ENCODE results near the gene HK1. TPM values are rescaled to one million over a fixed set of nuclear protein-coding genes. Genes with fewer than 3 reads are reported as not detected.

Gene HK1
- total and polyA plus RNA-seq, 12 donors: 18.4 to 79.3 (median 45.1) TPM

- Histone ChIP-seq H3K9me3 (replicated peaks in 1 of 3) (no peaks in the 10 kb centered on the region), H3K27me3 (no peaks in the 10 kb centered on the region), H3K4me1 (replicated peaks in 1 of 2) (peaks cover 3 to 13% of the 10 kb centered on the region in 2 donors), H3K27ac (no peak overlapping the region), H3K36me3 (replicated peaks in 1 of 2) (peaks cover 0 to 46% of the 10 kb centered on the region in 2 donors), H3K4me3 (no peak overlapping the region)
- intact Hi-C loops (cut with DNase I): no loop called here
- TF ChIP-seq POLR2A (IDR thresholded peaks at IDR 0.05): no peak
- no peak for TF ChIP-seq CTCF (IDR thresholded peaks at IDR 0.05)
- no peak for DNase-seq
- 79 to 95% (median 90%) methylated on average over 9 of the region's 9 CpGs for WGBS, 4 donors
These were observed 86.1 kb downstream of the HK1 start for GRCh38 chr10:69364232-69364940.

- TF ChIP-seq CTCF (IDR thresholded peaks at IDR 0.05) (no peak), POLR2A (IDR thresholded peaks at IDR 0.05) (no peak)
- Histone ChIP-seq H3K36me3 (replicated peaks in 1 of 2) (peaks cover 0 to 54% of the 10 kb centered on the region in 2 donors), H3K27ac (no peak overlapping the region), H3K9me3 (replicated peaks in 1 of 3) (no peaks in the 10 kb centered on the region), H3K27me3 (no peaks in the 10 kb centered on the region), H3K4me1 (replicated peaks in 1 of 2) (peaks cover 0 to 13% of the 10 kb centered on the region in 2 donors), H3K4me3 (no peak overlapping the region)
- no peak for DNase-seq
- 95 to 98% (median 97%) methylated on average over 5 of the region's 5 CpGs for WGBS, 4 donors
- intact Hi-C loops (cut with DNase I): no loop called here
These were observed 88.4 kb downstream of the HK1 start for GRCh38 chr10:69366738-69367137.

GRCh38 chr10:69367469-69367868, 89.2 kb downstream of the HK1 start:
- DNase-seq: no peak
- no peak overlapping the region for H3K27ac ChIP-seq
- no peaks in the 10 kb centered on the region for H3K27me3 ChIP-seq
- no peak overlapping the region for H3K4me3 ChIP-seq
- 83 to 87% (median 85%) methylated on average over 4 of the region's 4 CpGs for WGBS, 4 donors
- TF ChIP-seq CTCF (IDR thresholded peaks at IDR 0.05): no peak
- intact Hi-C loops (cut with DNase I): no loop called here
- no peaks in the 10 kb centered on the region for H3K9me3 ChIP-seq (replicated peaks in 1 of 3)
- H3K36me3 ChIP-seq (replicated peaks in 1 of 2): peaks cover 0 to 54% of the 10 kb centered on the region in 2 donors
- peaks cover 0 to 7% of the 10 kb centered on the region in 2 donors for H3K4me1 ChIP-seq (replicated peaks in 1 of 2)

GRCh38 chr10:69372126-69372980, 94.1 kb downstream of the HK1 start:
- TF ChIP-seq POLR2A (IDR thresholded peaks at IDR 0.05) (no peak), CTCF (IDR thresholded peaks at IDR 0.05) (no peak)
- Histone ChIP-seq H3K4me1 (replicated peaks in 1 of 2) (peaks cover 0 to 12% of the 10 kb centered on the region in 2 donors), H3K36me3 (replicated peaks in 1 of 2) (peaks cover 0 to 53% of the 10 kb centered on the region in 2 donors), H3K27ac (no peak overlapping the region), H3K9me3 (replicated peaks in 1 of 3) (no peaks in the 10 kb centered on the region), H3K27me3 (no peaks in the 10 kb centered on the region), H3K4me3 (no peak overlapping the region)
- no peak for DNase-seq
- 89 to 92% (median 90%) methylated on average over 9 of the region's 9 CpGs for WGBS, 4 donors
- intact Hi-C loops (cut with DNase I): no loop called here

Measured in adrenal gland (tissue), 12 donors.